ENCODE results near the gene SOWAHD.
"Not testable (repeated sequence)": the region's sequence is repeated elsewhere in the genome, so short reads cannot be mapped to it uniquely, and the experiment has no call there.

Gene SOWAHD

GRCh38 chrX:119757979-119758730, at the start of gene SOWAHD:
Gene SOWAHD (plus strand): TSS chrX:119758588. CDS start chrX:119758668, 80 bp downstream.
- no peak for DNase-seq

DNA sequence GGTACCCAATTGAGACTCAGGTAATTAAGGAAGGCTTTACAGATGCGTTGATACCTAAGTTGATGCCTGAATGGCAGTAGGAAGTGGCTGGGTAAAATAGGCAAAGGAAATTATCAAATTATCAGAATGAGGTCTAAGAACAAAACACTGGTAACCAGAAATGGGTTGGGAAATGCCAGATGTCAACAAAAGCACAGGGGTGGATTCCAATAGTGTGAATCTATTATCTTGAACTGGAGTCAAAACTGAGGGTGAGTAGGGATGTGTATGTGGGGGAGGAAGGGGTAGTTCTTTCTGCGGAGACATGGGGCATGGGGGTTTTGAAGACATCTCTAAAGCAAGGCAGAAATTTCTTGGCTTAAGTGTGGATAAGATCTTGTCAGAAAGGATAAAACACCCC, 49.5 kb upstream of the SOWAHD start:
- DNase-seq, result no peak

GRCh38 chrX:119709630-119710029, 48.8 kb upstream of the SOWAHD start:
- no peak for DNase-seq

GRCh38 chrX:119721487-119721886, 36.9 kb upstream of the SOWAHD start:
- no peak for DNase-seq

GRCh38 chrX:119721926-119722325, 36.5 kb upstream of the SOWAHD start:
- DNase-seq, result no peak

GRCh38 chrX:119726900-119727555, 31.4 kb upstream of the SOWAHD start:
- no peak for DNase-seq

- no peak for DNase-seq
Measured at GRCh38 chrX:119728487-119728886, 29.9 kb upstream of the SOWAHD start.

DNA sequence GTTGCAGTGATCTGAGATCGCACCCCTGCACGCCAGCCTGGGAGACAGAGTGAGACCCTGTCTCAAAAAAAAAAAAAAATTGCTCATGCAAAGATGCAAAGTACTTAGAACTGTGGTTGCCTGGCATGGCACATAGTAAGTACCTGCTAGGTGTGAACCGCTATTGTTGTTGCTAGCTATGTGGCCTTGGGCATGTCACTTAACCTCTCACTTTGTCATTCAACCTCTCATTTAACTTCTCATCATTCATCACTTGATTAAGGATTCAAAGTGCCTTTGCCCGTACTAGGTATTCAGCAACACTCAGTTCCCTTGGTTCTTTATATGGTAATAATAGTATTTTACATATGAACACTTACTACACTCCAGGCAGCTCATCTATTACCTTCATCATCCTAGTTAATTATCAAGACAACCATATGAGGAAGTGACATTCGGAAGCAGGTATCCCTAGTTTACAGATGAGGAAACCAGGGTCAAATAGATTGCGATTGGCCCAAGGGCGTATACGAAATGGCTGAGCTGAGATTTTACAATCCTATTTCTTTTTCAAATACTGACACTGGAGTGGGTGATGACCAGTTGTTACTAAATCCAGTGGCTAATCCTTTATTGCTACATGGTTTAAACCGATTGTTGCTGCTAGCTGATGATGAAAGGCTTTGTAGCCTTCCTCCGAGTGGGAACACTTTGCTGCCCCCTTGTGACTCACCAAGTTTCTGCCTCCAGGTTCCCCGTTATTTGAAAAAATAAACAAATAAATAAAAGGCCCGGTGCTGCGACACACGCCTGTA, 28.8 kb upstream of the SOWAHD start:
- DNase-seq, result peak; percentile 48

DNA sequence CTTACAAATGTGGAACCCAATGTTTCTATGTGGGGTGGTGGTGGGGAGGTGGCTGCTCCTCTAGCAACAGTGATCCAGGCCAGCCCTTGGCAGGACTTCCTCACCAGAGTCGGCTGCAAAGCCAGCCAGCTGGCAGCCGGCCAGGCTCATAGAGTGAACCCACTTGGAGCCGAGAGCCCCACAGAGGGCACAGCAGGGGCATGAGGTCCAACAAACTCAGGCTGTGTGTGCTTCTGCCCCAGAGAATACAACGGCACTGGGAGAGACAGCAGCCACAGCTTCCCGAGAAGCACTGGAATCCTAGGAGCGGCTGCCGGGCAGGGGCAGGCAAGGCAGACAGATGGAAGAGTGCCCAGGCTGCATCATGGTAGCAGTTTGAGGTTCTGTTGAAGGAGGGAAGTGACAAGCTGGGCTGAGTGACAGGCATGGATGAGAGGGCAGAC, 23.5 kb upstream of the SOWAHD start:
- no peak for DNase-seq

DNA sequence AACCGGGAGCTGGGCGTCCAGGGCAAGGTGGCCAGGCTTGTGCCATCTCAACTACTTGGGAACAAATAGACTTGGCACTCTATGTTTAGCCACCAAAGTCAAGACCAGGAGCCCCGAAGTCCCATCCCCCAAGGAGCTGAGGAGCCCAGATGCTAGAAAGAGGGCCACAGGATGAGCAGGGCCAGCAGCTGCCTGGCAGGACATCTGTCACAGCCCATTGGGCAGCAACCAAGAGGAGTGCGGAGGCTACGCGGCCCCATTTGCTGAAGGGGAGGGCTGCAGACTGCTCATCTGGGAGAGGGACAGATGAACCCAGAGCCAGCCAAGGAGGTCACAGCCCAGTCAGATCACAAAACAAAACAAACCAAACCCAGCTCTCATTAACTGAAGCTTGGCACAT, 22.9 kb upstream of the SOWAHD start:
- no peak for DNase-seq

- no peak for DNase-seq
Measured at GRCh38 chrX:119736206-119736764, 22.1 kb upstream of the SOWAHD start.

GRCh38 chrX:119738742-119739141, 19.6 kb upstream of the SOWAHD start:
- no peak for DNase-seq

- no peak for DNase-seq
Measured at GRCh38 chrX:119745283-119745848, 13.0 kb upstream of the SOWAHD start.

- DNase-seq, result not testable (repeated sequence)
Measured at GRCh38 chrX:119750131-119750530, 8.3 kb upstream of the SOWAHD start.

- DNase-seq, result not testable (repeated sequence)
Measured at GRCh38 chrX:119750751-119751150, 7.6 kb upstream of the SOWAHD start.

DNA sequence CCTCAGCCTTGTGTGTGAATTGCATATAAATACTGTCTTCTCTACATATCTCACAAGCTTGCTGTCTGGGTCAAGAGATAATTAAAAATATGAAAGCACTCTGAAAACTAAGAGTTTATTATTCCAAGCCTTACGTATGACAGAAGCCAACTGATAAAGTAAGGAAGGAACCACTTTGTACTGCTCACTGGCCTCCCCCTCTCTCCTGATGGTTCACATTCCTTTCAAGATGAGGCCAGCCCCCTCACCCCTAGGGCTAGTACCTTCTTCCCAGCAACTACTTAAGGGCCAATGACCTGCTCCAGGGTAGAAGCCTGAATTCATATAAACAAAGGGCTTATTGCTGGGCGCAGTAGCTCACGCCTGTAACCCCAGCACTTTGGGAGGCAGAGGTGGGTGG, 5.4 kb upstream of the SOWAHD start:
- no peak for DNase-seq

GRCh38 chrX:119753639-119754257, 4.6 kb upstream of the SOWAHD start:
- peak; percentile 25 for DNase-seq

- DNase-seq, result peak; percentile 17
Measured at GRCh38 chrX:119755981-119756533, 2.3 kb upstream of the SOWAHD start.

- no peak for DNase-seq
Measured at GRCh38 chrX:119756926-119757635, 1.3 kb upstream of the SOWAHD start.

DNA sequence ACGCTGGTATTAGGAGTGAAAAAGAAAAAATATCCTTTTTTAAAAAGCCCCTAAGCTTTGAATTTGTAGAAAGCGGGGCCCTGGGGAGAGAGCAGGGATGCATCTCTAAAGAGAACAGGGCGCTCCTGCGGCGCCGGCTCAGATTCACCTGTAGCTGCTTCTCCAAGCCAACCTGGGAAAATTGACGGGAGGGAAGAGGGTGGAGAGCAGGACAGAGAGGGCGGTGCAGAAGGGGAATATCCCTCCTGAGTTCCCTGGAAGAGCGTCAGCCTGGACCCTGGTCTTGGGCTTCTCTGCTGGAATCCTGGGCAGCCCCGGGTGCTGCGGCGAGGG, 776 bp upstream of the SOWAHD start:
- DNase-seq, result no peak

GRCh38 chrX:119758731-119759247, 401 bp downstream of the SOWAHD start:
- no peak for DNase-seq

Measured in fibroblast of skin of right quadriceps (primary cell).